Gastroesophageal sphincter (tissue), 4 donors: Measurements from ENCODE around the gene HERPUD1. TPM values are rescaled to one million over a fixed set of nuclear protein-coding genes. Genes with fewer than 3 reads are reported as not detected.

Source experiments
- ATAC-seq: fragments of 150-250 bp; one replicate; pipeline ENCODE4 v1.9.1; 2016; ENCODE audit warnings: mild to moderate bottlenecking, moderate library complexity
- H3K27ac ChIP-seq, 4 donors: fragments of 200-600 bp; sonication (generic) in 3 of 4; 1 replicate in 3 of 4; 2 replicates in 1 of 4; pipeline ENCODE4 v1.5.1; 2016 to 2019
- H3K27me3 ChIP-seq: fragments of 200-600 bp; sonication (generic); one replicate; pipeline ENCODE4 v1.5.1; 2019
- H3K36me3 ChIP-seq, 2 donors: fragments of 200-600 bp; sonication (generic); one replicate each; pipeline ENCODE4 v1.5.1; 2019; ENCODE audit warnings: control low read depth in 1 of 2
- H3K4me1 ChIP-seq, 3 donors: fragments of 200-600 bp; sonication (generic); 1 replicate in 2 of 3; 2 replicates in 1 of 3; pipeline ENCODE4 v1.5.1; 2016 to 2019; ENCODE audit warnings: control low read depth in 2 of 3
- H3K4me3 ChIP-seq, 2 donors: fragments of 200-600 bp; sonication (generic); one replicate each; pipeline ENCODE4 v1.5.1; 2019; ENCODE audit warnings: mild to moderate bottlenecking in 1 of 2, moderate library complexity in 1 of 2
- H3K9me3 ChIP-seq, 3 donors: fragments of 200-600 bp; sonication (generic); one replicate each; pipeline ENCODE4 v1.5.1; 2017 to 2019; ENCODE audit warnings: control low read depth in 2 of 3
- EP300 ChIP-seq: sonication (generic); formaldehyde crosslinking; IDR thresholded peaks from one replicate; pipeline ENCODE4 v1.6.1; 2017; ENCODE audit warnings: antibody characterized with exemption, mild to moderate bottlenecking
- POLR2A ChIP-seq, 2 donors: fragments of 450-650 bp; IDR thresholded peaks; one replicate each; pipeline ENCODE4 v1.6.1; 2017; ENCODE audit warnings: antibody characterized with exemption in 2 of 2, mild to moderate bottlenecking in 2 of 2, moderate library complexity in 1 of 2
- POLR2AphosphoS5 ChIP-seq: sonication (generic); formaldehyde crosslinking; IDR thresholded peaks from one replicate; pipeline ENCODE4 v1.6.1; 2017; ENCODE audit warnings: antibody characterized with exemption
- WGBS, 2 donors: methylation state at CpG; one replicate each; pipeline ENCODE4 v1.1.5; 2018; ENCODE audit warnings: low coverage in 1 of 2; 5-methylcytosine and 5-hydroxymethylcytosine counted together
- total RNA-seq, 4 donors: library from RNA; depleted of rRNA; stranded (reverse); fragments of >200 nt; gene quantifications; one replicate each; pipeline ENCODE4 v1.1.0, GENCODE V29; 2016
- TF ChIP-seq, protein P1 (sequence below), 4 experiments: fragments of 200-600 bp in 2 of 4; fragments of 450-650 bp in 2 of 4; sonication (generic) in 1 of 4; IDR thresholded peaks; one replicate each; pipeline ENCODE4 v1.5.1; 2017 to 2019; ENCODE audit warnings: antibody characterized with exemption in 4 of 4, mild to moderate bottlenecking in 2 of 4, moderate library complexity in 2 of 4

HERPUD1 gene
- total RNA-seq, 4 donors from 2014 or later: 41.2 to 87.5 (median 79.1) TPM

DNA sequence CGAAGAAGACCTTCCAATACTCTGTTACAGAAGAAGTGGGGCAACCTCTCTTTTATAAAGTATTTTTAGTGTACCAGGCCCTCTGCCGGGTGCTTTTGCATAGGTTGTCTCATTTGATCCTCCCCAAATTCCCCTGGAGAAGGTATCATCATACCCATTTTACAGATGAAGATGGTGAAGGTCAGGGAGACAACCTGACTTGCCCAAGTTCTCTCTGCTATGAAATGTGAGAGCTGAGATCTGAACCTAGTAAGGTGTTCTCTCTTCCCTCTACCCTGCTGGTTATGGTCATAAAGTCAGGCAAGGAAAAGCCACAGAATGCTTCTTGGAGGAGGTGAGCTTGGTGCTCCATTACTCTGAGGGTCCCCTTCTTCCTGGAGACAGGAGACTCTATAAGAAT, 28.1 kb upstream of the HERPUD1 start:
- ATAC-seq: no peak
- no peak overlapping the region for H3K4me3 ChIP-seq
- H3K27ac ChIP-seq: no peak overlapping the region
- WGBS, 2 donors: 83% methylated on average over 1 of the region's 2 CpGs; no CpG with 5 or more reads in 1 of the 2 donors
- H3K27me3 ChIP-seq: no peaks in the 10 kb centered on the region
- no peaks in the 10 kb centered on the region for H3K4me1 ChIP-seq
- TF ChIP-seq EP300: no peak
- TF ChIP-seq POLR2AphosphoS5: no peak
- TF ChIP-seq, protein P1, sequence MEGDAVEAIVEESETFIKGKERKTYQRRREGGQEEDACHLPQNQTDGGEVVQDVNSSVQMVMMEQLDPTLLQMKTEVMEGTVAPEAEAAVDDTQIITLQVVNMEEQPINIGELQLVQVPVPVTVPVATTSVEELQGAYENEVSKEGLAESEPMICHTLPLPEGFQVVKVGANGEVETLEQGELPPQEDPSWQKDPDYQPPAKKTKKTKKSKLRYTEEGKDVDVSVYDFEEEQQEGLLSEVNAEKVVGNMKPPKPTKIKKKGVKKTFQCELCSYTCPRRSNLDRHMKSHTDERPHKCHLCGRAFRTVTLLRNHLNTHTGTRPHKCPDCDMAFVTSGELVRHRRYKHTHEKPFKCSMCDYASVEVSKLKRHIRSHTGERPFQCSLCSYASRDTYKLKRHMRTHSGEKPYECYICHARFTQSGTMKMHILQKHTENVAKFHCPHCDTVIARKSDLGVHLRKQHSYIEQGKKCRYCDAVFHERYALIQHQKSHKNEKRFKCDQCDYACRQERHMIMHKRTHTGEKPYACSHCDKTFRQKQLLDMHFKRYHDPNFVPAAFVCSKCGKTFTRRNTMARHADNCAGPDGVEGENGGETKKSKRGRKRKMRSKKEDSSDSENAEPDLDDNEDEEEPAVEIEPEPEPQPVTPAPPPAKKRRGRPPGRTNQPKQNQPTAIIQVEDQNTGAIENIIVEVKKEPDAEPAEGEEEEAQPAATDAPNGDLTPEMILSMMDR (IDR thresholded peaks at IDR 0.05): no peak
- TF ChIP-seq POLR2A (IDR thresholded peaks at IDR 0.05): no peak
- no peaks in the 10 kb centered on the region for H3K36me3 ChIP-seq
- no peaks in the 10 kb centered on the region for H3K9me3 ChIP-seq

DNA sequence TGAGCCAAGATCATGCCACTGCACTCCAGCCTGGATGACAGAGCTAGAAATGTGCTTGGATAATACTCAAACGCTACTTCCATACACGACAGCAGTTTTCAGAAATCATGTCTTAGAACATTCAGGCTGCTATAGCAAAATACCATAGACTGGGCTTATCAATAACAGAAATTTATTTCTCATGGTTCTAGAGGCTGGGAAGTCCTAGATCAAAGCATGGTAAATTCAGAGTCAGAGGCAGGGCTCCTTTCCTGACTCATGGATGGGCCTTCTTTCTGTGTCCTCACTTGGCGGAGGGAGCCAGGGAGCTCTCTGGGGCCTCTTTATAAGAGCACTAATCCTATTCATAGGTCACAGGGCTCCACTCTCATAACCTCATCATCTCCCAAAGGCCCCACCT, 24.5 kb upstream of the HERPUD1 start:
- H3K4me3 ChIP-seq: no peak overlapping the region
- no peaks in the 10 kb centered on the region for H3K27me3 ChIP-seq
- TF ChIP-seq POLR2AphosphoS5: no peak
- TF ChIP-seq, protein P1 (IDR thresholded peaks at IDR 0.05): no peak
- TF ChIP-seq POLR2A (IDR thresholded peaks at IDR 0.05): no peak
- TF ChIP-seq EP300: no peak
- H3K4me1 ChIP-seq: no peaks in the 10 kb centered on the region
- H3K9me3 ChIP-seq: no peaks in the 10 kb centered on the region
- no peaks in the 10 kb centered on the region for H3K36me3 ChIP-seq
- no peak for ATAC-seq
- no peak overlapping the region for H3K27ac ChIP-seq
- WGBS, 2 donors: 85% methylated on average over 3 of the region's 3 CpGs; no CpG with 5 or more reads in 1 of the 2 donors

DNA sequence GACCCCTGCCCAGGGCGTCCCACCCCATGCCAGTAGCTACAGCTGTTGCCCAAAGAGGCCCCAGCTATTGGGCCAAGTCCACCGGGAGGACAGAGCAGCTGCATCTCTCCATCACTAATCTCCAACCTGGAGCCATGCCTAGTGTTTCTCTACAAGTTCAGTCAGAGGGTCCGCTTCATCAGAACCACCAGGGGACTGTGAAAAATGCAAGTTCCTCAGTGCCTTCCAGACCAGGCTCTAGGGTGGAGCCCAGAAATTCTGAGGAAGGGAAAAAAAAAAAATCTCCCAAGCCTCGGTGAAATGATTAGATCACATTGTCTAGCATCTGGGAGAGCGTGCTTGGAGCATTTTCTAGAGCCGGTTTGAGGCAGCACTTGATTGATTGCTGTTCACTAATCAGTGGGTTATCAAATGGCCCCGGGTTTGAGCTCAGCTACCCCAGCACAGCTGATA, 22.4 kb upstream of the HERPUD1 start:
- H3K27ac ChIP-seq: no peak overlapping the region
- no peak for TF ChIP-seq EP300
- TF ChIP-seq POLR2A (IDR thresholded peaks at IDR 0.05): no peak
- TF ChIP-seq POLR2AphosphoS5: no peak
- TF ChIP-seq, protein P1 (IDR thresholded peaks at IDR 0.05): no peak
- H3K4me1 ChIP-seq: no peaks in the 10 kb centered on the region
- H3K27me3 ChIP-seq: no peaks in the 10 kb centered on the region
- ATAC-seq: no peak
- WGBS, 2 donors: 25 to 50% methylated on average over 2 to 6 of the region's 7 CpGs
- no peak overlapping the region for H3K4me3 ChIP-seq
- H3K9me3 ChIP-seq: no peaks in the 10 kb centered on the region
- no peaks in the 10 kb centered on the region for H3K36me3 ChIP-seq

DNA sequence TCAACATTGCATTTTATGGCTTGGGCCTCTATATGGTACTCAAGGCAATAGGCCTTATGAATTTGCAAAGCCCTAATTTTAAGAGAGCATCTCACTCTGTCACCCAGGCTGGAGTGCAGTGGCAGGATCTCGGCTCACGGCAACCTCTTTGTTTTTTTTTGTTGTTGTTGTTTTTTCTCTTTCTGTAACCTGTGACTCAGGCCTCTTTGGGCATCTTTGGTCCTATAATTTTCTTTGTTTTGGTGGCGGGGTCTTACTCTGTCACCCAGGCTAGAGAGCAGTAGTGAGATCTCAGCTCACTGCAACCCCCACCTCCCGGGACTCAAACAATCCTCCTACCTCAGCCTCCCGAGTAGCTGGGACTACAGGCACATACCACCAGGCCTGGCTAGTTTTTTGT, 21.8 kb upstream of the HERPUD1 start:
- peak overlapping the region in 1 of 4 donors; percentile 55 for H3K27ac ChIP-seq
- peaks cover 0 to 4% (median 0%) of the 10 kb centered on the region in 3 donors for H3K4me1 ChIP-seq
- no peak overlapping the region for H3K4me3 ChIP-seq
- WGBS, 2 donors: 71 to 89% methylated on average over 2 to 5 of the region's 5 CpGs
- H3K9me3 ChIP-seq: no peaks in the 10 kb centered on the region
- TF ChIP-seq POLR2A (IDR thresholded peaks at IDR 0.05): no peak
- TF ChIP-seq, protein P1 (IDR thresholded peaks at IDR 0.05): no peak
- TF ChIP-seq EP300: no peak
- TF ChIP-seq POLR2AphosphoS5: no peak
- no peaks in the 10 kb centered on the region for H3K27me3 ChIP-seq
- H3K36me3 ChIP-seq: no peaks in the 10 kb centered on the region
- ATAC-seq: no peak
